DOHH2 (cell line): ENCODE measurements around the gene GPR55.
A peak's percentile ranks its signal among the peaks of the same experiment; 100 is the strongest.

Experiments used
- H3F3A ChIP-seq: fragments of 200-600 bp; sonication (generic), shearing (Covaris generic); 2 replicates; pipeline ENCODE4 v1.6.0; 2016; ENCODE audit warnings: antibody characterized with exemption, mild to moderate bottlenecking; ENCODE audit not compliant: control insufficient read depth, insufficient read depth
- H3K27ac ChIP-seq: fragments of 200-600 bp; sonication (generic); 2 replicates; pipeline ENCODE4 v1.5.1; 2014; ENCODE audit warnings: low read depth, mild to moderate bottlenecking, low read length, moderate library complexity
- H3K27me3 ChIP-seq: fragments of 200-600 bp; sonication (generic); 2 replicates; pipeline ENCODE4 v1.6.1; 2014; ENCODE audit warnings: mild to moderate bottlenecking, low read length, mixed read lengths; ENCODE audit not compliant: control insufficient read depth
- H3K36me3 ChIP-seq: fragments of 200-600 bp; sonication (generic); 2 replicates; pipeline ENCODE4 v1.6.1; 2014; ENCODE audit warnings: mild to moderate bottlenecking, low read length, moderate library complexity, mixed read lengths; ENCODE audit not compliant: control insufficient read depth
- H3K4me1 ChIP-seq: fragments of 200-600 bp; sonication (generic); 2 replicates; pipeline ENCODE4 v1.6.1; 2014; ENCODE audit warnings: mild to moderate bottlenecking, low read length, mixed read lengths; ENCODE audit not compliant: control insufficient read depth
- H3K4me2 ChIP-seq: fragments of 200-600 bp; sonication (generic); 2 replicates; pipeline ENCODE4 v1.6.0; 2014; ENCODE audit warnings: mild to moderate bottlenecking, low read length, moderate library complexity
- H3K4me3 ChIP-seq: fragments of 200-600 bp; sonication (generic); 2 replicates; pipeline ENCODE4 v1.5.1; 2014; ENCODE audit warnings: mild to moderate bottlenecking, low read length, mixed read lengths
- H3K79me2 ChIP-seq: fragments of 200-600 bp; sonication (generic); 2 replicates; pipeline ENCODE4 v1.6.1; 2014; ENCODE audit warnings: mild to moderate bottlenecking, low read length, mixed read lengths; ENCODE audit not compliant: control insufficient read depth
- H3K9me2 ChIP-seq: fragments of 200-600 bp; sonication (generic); replicated peaks from 2 replicates; pipeline ENCODE4 v1.6.1; 2014; ENCODE audit warnings: mild to moderate bottlenecking, low read length, mixed read lengths; ENCODE audit not compliant: control insufficient read depth
- H3K9me3 ChIP-seq: fragments of 200-600 bp; sonication (generic); 2 replicates; pipeline ENCODE4 v1.6.1; 2014; ENCODE audit warnings: antibody characterized with exemption, low read length, mixed read lengths; ENCODE audit not compliant: control insufficient read depth, insufficient read depth
- H4K20me1 ChIP-seq: fragments of 200-600 bp; sonication (generic); 2 replicates; pipeline ENCODE4 v1.6.0; 2014; ENCODE audit warnings: low read depth, mild to moderate bottlenecking, antibody characterized with exemption, low read length, moderate library complexity; ENCODE audit not compliant: control insufficient read depth, insufficient read depth
- EZH2phosphoT487 ChIP-seq: fragments of 200-600 bp; sonication (generic); IDR thresholded peaks from 2 replicates; pipeline ENCODE4 v1.6.1; 2017; ENCODE audit warnings: borderline replicate concordance, mild to moderate bottlenecking, antibody characterized with exemption, low read length, moderate library complexity, mixed read lengths
- TF ChIP-seq, protein P1 (sequence below): fragments of 200-600 bp; sonication (generic); IDR thresholded peaks from one replicate; pipeline ENCODE4 v1.5.1; 2014; ENCODE audit warnings: antibody characterized with exemption, mild to moderate bottlenecking, low read depth, low read length; ENCODE audit not compliant: poor library complexity, severe bottlenecking

GPR55 gene

DNA sequence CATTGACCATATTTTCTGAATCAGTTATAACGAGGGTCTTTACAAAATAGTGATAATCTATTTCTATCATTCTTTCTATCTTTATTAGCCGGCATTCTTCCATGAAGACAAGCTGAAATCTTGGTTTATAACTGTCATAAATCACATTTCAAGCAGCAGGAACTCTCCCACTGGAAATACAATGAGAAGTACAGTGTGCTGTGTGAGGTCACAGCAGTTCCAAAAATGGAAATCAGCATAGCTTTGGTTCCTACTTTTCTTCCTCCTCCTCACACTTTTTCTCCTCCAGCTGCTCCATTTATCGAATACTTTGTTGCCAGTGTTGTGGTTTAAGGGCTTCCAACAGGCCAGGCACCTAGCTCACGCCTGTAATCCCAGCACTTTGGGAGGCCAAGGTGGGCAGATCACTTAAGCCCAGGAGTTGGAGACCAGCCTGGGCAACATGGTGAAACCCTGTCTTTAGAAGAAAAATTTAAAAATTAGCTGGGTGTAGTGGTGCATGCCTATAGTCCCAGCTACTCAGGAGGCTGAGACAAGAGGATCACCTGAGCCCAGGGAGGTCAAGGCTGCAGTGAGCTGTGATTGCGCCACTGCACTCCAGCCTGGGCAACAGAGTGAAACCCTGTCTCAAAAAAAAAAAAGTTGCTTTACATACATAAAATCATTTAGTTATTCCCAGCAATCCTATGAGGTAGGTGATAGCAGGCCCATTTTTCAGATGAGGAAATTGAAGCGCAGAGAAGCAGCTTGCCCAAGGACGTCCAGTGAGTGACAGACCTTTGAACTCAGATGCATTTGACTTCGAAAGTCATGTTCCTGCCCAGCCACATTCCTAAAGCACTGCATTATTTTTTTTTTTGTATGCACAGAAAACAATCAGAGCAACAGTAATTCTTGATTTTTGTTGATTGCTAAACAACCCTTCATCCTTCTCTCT lies 34.0 kb upstream of the GPR55 start:
- no peak overlapping the region for H3K4me2 ChIP-seq
- H3K27ac ChIP-seq, result no peak overlapping the region
- no peaks in the 10 kb centered on the region for H3K79me2 ChIP-seq
- H3K9me3 ChIP-seq, result no peaks in the 10 kb centered on the region
- peaks cover 12% of the 10 kb centered on the region for H3K4me1 ChIP-seq
- H3K4me3 ChIP-seq, result no peak overlapping the region
- H3F3A ChIP-seq, result no peaks in the 10 kb centered on the region
- peaks cover 53% of the 10 kb centered on the region for H3K27me3 ChIP-seq
- H3K36me3 ChIP-seq, result no peaks in the 10 kb centered on the region
- TF ChIP-seq, protein P1, sequence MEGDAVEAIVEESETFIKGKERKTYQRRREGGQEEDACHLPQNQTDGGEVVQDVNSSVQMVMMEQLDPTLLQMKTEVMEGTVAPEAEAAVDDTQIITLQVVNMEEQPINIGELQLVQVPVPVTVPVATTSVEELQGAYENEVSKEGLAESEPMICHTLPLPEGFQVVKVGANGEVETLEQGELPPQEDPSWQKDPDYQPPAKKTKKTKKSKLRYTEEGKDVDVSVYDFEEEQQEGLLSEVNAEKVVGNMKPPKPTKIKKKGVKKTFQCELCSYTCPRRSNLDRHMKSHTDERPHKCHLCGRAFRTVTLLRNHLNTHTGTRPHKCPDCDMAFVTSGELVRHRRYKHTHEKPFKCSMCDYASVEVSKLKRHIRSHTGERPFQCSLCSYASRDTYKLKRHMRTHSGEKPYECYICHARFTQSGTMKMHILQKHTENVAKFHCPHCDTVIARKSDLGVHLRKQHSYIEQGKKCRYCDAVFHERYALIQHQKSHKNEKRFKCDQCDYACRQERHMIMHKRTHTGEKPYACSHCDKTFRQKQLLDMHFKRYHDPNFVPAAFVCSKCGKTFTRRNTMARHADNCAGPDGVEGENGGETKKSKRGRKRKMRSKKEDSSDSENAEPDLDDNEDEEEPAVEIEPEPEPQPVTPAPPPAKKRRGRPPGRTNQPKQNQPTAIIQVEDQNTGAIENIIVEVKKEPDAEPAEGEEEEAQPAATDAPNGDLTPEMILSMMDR, result no peak
- TF ChIP-seq EZH2phosphoT487, result no peak
- no peaks in the 10 kb centered on the region for H3K9me2 ChIP-seq
- H4K20me1 ChIP-seq, result no peaks in the 10 kb centered on the region

DNA sequence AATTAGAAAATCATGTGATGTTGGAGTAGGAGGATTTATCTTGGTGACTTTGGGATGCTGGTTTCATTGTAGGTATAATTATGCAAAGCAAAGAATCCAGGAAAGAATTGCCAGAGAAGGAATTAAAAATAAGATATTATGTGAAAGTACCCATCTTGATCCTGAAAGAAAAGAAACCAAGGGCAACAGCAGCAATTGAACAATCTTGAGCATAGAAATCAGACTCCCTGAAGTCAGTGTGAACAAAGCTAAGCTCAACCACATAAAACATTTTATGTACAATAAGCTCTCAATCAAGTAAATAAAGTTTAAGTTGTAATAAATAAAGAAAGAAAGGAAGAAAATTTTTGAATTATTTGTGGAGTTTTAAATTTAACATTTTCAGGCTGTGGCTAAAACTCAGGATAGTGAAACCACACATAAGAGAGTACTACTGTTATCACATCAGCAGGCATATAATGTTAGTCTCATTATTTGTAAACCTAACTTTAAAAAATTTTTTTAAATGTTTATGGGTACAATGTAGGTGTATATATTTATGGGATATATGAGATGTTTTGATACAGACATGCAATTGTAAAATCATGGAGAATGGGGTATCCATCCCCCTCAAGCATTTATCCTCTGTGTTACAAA lies 32.8 kb upstream of the GPR55 start:
- H3F3A ChIP-seq, result no peaks in the 10 kb centered on the region
- H3K4me2 ChIP-seq, result peak overlapping the region; percentile 77
- no peaks in the 10 kb centered on the region for H3K36me3 ChIP-seq
- no peaks in the 10 kb centered on the region for H3K9me2 ChIP-seq
- H3K27ac ChIP-seq, result no peak overlapping the region
- no peaks in the 10 kb centered on the region for H3K9me3 ChIP-seq
- peaks cover 65% of the 10 kb centered on the region for H3K27me3 ChIP-seq
- H3K4me1 ChIP-seq, result peaks cover 18% of the 10 kb centered on the region
- peak overlapping the region; percentile 54 for H3K4me3 ChIP-seq
- TF ChIP-seq EZH2phosphoT487, result no peak
- H4K20me1 ChIP-seq, result no peaks in the 10 kb centered on the region
- no peaks in the 10 kb centered on the region for H3K79me2 ChIP-seq

- no peak overlapping the region for H3K27ac ChIP-seq
- peak overlapping the region; percentile 77 for H3K4me2 ChIP-seq
These were observed 32.0 kb upstream of the GPR55 start for GRCh38 chr2:230956827-230957755.

More at GRCh38 chr2:230956827-230957755, 32.0 kb upstream of the GPR55 start:
- H3K4me1 ChIP-seq, result peaks cover 18% of the 10 kb centered on the region
- peak; percentile 98; the same call in 1 of the 2 replicates for TF ChIP-seq EZH2phosphoT487
- TF ChIP-seq, protein P1, result no peak
- no peaks in the 10 kb centered on the region for H3K9me3 ChIP-seq
- no peaks in the 10 kb centered on the region for H3K79me2 ChIP-seq
- no peaks in the 10 kb centered on the region for H3K9me2 ChIP-seq
- peaks cover 70% of the 10 kb centered on the region for H3K27me3 ChIP-seq
- no peaks in the 10 kb centered on the region for H4K20me1 ChIP-seq
- peak overlapping the region; percentile 54 for H3K4me3 ChIP-seq
- no peaks in the 10 kb centered on the region for H3K36me3 ChIP-seq
- H3F3A ChIP-seq, result no peaks in the 10 kb centered on the region
